ENCODE results near the gene BABAM2.

BABAM2 gene

DNA sequence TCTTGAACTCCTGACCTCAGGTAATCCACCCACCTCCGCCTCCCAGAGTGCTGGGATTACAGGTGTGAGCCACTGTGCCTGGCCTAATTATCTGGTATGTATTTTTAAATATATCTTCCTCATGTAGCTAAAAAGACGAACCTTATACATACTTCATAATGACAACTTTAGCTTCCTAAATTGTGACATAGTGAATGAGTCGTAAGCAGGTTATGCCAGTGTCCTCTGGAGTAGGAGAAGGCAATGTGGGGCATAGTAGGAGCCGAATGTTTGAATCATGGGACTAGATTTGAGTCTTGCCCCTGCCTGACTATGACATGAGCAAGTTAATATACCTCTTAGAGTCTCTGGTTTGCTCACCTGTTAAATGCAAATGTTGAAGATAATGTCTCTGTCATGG, 406.4 kb downstream of the BABAM2 start:
- no peak for DNase-seq (ENCODE audit: low read depth in 1 of 2, low spot score in 1 of 2)

- no peak for DNase-seq (ENCODE audit: low read depth in 1 of 2, low spot score in 1 of 2)
Measured at GRCh38 chr2:28297531-28297930, 407.0 kb downstream of the BABAM2 start.

DNA sequence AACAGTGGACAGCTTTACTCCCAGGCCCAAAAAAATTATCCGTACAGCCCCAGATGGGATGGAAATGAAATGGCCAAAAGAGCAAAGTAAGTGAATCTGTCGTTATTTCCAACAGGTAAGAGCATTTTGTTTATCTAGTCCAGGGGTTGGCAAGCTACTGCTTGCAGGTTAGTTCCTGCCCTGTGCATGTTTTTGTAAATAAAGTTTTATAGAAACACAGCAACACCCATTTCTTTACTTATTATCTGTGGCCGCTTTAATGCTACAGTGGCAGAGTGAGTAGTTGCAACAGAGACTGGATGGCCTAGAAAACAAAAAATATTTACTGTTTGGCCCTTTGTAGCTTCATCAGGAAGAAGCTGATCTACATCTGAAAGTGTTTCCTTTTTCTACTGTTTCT, 407.9 kb downstream of the BABAM2 start:
- DNase-seq (ENCODE audit: low read depth in 1 of 2, low spot score in 1 of 2), result no peak

DNA sequence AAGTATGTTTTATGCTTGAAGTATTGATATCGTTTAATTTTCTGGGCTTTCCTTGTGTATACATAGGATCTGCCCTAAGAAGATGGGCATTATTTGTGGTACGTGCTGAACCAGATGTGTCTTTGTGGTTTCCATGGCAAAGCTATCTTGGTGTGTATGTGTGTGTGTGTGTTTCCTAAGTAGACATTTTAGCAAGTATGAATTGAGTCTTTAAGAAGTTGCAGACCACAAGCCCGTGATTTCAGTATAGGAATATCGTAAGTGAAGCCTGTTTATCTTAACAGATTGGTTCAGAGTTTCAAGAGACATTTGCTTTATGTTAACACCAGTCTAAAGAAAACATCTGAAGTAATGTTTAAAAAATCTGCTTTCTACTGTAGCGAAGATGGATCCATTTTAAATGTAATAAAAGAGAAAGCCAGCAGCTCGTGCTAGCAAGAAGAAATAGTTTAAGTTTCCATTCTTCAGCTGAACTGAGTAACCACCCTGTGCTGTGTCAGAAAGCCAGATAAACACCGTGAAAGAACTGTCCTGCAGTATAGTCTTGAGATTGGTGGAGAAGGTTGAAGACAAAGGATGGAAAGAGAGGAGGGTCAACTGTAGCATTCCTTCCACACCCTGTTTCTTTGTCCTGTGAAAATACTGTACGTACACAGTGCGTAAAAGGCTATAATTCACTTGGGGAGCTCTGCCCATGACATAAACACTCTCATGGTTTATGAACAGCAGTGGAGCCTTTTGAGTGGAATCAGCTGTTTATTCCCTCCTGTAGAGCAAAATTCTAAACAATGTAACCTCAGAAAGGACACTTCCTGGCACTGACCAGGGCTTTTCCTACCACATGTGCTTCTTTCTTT, 410.2 kb downstream of the BABAM2 start:
- DNase-seq (ENCODE audit: low read depth in 1 of 2, low spot score in 1 of 2), result no peak

- DNase-seq (ENCODE audit: low read depth in 1 of 2, low spot score in 1 of 2), result no peak
Measured at GRCh38 chr2:28305202-28305601, 414.7 kb downstream of the BABAM2 start.

DNA sequence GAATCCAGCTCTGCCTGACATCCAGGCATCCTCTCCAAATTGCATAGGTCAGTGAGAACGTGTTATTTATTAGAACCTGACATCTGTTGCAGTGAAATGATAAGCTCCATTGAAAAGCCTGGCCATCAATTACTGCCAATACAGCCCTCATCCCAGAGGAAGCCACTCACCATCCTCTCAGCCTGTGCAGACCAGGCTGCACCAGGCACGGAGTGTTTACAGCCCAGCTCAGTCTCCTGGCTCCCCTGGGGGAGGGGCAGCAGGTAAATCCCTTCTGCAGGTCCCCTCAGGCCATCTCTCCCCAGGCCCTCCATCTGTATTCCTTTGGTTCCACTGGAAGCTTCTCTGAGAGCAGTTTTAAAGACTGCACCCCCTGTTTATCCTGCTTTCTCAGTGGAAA, 419.6 kb downstream of the BABAM2 start:
- DNase-seq (ENCODE audit: low read depth in 1 of 2, low spot score in 1 of 2), result no peak

GRCh38 chr2:28311660-28312249, 421.2 kb downstream of the BABAM2 start:
- DNase-seq (ENCODE audit: low read depth in 1 of 2, low spot score in 1 of 2), result no peak

DNA sequence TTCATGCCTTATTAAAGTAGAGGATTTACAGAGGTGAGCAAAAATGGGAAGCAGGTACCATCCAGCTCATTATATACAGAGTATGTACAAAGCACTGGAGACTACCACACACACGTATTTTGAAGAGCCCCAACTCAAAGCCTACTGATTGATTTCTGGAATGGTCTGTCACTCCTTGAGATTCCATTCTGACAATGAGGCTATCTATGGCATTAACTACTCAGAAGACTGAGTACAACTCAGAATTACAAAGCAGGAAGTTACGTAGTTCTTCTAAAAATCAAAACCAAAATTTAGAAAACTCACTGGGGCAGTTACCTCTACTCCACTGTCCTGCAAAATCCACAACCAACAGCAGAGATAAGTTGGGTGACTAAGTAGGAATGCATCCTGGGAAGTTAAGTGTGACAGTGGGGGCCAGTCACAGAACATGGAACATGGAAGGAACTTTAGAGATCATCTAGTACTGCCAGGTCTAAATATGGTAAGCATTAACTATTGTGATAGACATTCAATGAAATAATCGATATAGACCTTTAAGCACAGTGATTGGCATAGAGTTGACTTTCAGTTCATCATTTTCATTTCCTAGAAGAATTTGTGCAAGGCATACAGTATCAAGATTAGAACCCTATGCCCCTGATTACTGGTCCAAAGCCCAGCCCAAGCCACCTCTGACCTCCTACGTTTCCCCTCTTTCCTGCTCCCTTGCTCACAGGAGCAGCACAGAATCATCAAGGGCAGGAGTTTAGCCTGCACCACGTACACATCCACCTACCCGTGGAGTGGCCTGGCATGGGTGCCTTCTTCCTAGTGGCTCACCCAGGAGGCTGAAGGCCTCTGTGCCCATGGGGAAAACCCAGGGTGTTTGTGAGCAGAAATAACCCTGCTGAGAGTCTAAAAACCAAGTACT, 422.0 kb downstream of the BABAM2 start:
- no peak for DNase-seq (ENCODE audit: low read depth in 1 of 2, low spot score in 1 of 2)

DNA sequence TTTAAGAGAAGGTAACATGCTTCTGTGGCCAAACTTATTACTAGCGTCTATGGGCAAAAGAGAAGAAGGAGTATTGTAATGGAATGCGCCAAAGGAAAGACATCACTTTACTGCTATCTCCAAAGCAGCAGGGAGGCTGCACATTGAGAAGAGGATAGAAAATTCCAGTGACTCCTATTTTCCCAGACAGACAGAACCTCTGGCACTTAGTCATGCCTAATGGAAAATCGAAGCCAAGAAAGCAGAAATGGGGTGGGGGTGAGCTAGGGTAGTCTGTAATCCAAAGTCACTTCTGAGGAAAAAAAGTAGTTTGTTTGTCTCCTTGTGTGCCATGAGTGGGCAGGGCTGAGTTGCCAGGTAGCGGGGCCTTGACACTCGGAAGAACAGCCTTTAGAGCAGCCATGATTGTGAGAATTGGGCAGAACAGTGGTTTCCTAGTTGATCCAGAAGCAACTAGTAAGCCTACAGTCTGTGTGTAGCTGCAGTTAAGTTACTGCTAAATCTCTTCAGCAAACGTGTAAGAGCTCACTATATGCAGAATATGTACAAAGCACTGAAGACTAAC, 422.8 kb downstream of the BABAM2 start:
- no peak for DNase-seq (ENCODE audit: low read depth in 1 of 2, low spot score in 1 of 2)

DNA sequence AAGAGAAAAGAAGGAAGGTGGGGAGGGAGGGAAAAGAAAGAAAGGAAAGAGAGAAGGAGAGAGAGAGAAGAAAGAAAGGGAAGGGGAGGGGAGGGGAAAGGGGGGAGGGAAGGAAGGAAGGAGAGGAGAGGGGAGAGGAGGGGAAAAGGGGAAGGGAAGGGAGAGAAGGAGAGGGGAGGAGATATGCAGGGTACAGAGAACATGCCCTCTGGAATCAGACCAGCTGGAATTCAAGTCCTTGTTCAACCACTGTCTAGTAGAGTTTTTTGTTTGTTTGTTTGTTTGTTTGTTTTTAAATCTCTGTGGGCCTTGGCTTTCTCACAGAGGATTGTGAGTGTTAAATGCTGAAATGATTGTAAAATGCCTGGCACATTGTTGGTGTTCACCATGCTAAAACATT, 424.4 kb downstream of the BABAM2 start:
- DNase-seq (ENCODE audit: low read depth in 1 of 2, low spot score in 1 of 2), result no peak

GRCh38 chr2:28316546-28317335, 426.2 kb downstream of the BABAM2 start:
- no peak for DNase-seq (ENCODE audit: low read depth in 1 of 2, low spot score in 1 of 2)

DNA sequence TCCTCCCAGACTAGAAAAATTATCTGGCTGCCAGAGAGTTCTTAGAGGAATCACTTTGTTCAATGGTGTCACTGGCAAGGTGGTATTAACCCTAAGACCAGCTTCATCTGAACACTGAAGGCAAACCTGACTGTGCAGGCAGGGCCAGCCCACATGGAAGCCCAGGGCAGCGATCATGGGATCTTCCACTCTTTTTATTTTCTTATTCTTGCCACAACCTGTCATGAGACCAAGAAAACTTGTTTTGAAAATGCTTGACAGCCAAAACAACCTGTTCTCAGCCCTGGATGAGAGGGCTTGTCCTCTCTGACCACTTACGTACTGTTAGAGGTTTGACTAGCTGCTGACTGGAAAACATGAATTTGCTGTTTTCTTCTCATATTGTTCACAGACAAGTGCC, 426.9 kb downstream of the BABAM2 start:
- DNase-seq (ENCODE audit: low read depth in 1 of 2, low spot score in 1 of 2), result no peak

DNA sequence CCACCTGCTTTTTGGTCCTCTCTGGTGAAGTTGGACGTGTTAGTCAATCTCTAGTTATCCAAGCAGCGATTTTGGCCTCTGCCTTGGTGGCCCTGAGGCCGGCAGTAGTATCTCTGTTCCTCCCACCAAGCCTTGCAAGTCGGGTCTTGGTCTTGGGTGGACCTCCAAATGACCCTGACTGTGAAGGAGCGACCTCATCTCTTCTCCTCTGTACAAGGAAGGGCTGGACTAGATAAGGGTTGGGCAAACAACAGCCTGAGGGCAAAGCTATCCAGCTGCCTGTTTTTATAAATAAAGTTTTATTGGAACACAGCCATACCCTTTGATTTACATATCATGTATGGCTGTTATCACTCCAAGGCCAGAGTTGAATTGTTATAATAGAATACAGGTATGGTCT, 427.5 kb downstream of the BABAM2 start:
- no peak for DNase-seq (ENCODE audit: low read depth in 1 of 2, low spot score in 1 of 2)

DNA sequence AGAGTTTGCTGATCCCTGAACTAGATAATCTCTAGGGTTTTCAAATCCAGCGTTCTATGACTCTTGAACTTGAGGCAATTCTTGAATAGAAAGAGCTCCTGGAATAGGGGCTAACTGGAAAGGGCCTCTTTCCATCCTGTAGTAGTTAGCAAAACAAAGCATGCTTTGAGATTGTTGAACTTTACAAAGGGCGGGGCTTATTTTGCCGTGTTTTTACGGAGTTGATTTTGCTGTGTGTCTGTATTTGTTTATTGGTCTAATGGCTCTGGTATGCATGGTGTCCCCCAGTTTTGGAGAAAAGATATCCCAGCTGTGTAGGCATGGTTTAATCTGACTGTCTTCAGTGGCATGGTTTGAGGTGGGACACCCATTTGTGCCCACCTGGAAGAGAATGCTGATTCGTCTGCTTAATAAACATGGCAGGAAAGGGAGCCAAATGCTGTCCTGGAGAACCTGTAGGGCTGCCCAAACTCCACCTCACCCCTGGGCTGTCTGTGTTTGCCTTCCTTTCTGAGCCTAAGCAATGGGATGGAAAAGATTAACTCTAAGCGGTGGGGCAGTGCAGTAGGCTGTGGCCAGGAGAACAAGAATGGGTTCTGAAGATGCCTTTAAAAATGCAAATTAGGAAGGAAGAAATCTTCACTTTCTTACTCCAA, 428.1 kb downstream of the BABAM2 start:
- no peak for DNase-seq (ENCODE audit: low read depth in 1 of 2, low spot score in 1 of 2)

- no peak for DNase-seq (ENCODE audit: low read depth in 1 of 2, low spot score in 1 of 2)
Measured at GRCh38 chr2:28319118-28320008, 428.8 kb downstream of the BABAM2 start.

DNA sequence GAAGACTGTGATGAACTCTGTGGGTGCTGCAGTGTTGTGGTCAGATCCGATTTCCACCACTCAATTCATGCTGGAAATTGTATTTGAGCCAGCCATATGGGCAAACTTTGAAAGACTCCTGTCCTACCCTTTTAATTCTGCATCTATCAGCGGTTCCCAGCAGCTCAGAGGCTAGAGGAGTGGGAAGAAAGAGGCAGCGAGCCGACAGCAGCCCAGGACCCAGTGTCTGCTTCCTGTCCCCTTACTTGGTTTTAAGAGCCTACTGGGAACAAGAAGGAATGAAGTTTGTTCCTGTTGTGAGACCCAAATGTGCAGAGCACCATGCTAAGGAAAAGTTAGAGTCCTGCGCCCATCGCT, 429.5 kb downstream of the BABAM2 start:
- DNase-seq (ENCODE audit: low read depth in 1 of 2, low spot score in 1 of 2), result no peak

DNA sequence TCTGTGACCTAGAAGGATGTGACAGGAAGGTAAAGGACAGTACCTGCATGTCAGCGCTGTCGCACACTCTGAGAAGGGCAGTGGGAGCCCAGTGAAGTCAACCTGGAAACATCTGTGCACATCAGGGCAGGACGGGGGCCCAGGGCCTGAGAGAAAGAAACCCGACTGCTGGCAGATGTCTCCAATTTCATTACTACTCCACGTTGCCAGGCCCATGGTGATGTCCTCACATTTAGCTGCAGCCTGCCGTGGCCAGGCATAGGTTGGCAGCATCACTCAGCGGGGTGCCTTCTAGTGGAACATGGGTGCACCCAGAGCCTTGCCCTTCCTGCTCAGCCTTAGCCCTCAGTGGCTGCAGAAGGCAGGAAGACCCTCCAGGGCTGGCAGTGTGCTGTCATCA, 429.8 kb downstream of the BABAM2 start:
- DNase-seq (ENCODE audit: low read depth in 1 of 2, low spot score in 1 of 2), result no peak

- no peak for DNase-seq (ENCODE audit: low read depth in 1 of 2, low spot score in 1 of 2)
Measured at GRCh38 chr2:28321426-28321825, 430.9 kb downstream of the BABAM2 start.

DNA sequence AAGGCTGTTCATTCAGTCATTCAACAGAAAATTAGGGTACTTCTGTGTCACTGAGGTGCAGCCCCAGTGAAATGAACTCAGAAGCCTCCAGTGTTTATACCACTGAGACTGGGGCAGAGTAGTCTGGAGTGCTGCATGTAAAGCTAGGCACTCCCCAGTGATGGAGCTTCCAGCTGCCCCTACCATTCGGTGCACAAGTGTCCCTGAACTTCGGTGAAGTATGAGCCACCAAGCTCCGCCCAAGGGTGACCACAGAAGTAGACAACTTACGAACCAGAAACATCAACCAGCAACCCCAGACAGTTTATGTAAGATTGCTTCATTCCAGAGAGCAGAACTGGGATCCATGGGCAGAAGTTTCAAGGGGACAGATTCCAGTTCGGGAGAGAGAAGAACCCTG, 431.5 kb downstream of the BABAM2 start:
- DNase-seq (ENCODE audit: low read depth in 1 of 2, low spot score in 1 of 2), result no peak
